Stimulated activated CD8-positive, alpha-beta memory T cell treated with anti-CD3 and anti-CD28 coated beads, Interleukin-4, amount 100 ng/mL, for 4 hours (primary cell): Measurements from ENCODE around the gene AGAP1.

Source experiments
- DNase-seq, 2 donors: peaks; one replicate each; pipeline ENCODE4 v3.0.0-alpha.2; 2020; ENCODE audit warnings: low read depth in 2 of 2, low spot score in 1 of 2

Gene AGAP1

GRCh38 chr2:235630718-235631296, 137.0 kb downstream of the AGAP1 start:
- DNase-seq, result no peak

GRCh38 chr2:235634435-235635158, 140.8 kb downstream of the AGAP1 start:
- no peak for DNase-seq

GRCh38 chr2:235636546-235636945, 142.7 kb downstream of the AGAP1 start:
- no peak for DNase-seq

- DNase-seq, result no peak
Observed at GRCh38 chr2:235637896-235638295, 144.1 kb downstream of the AGAP1 start.

- no peak for DNase-seq
Observed at GRCh38 chr2:235638541-235639427, 144.9 kb downstream of the AGAP1 start.

GRCh38 chr2:235639428-235639773, 145.6 kb downstream of the AGAP1 start:
- no peak for DNase-seq

- no peak for DNase-seq
Observed at GRCh38 chr2:235639885-235640284, 146.0 kb downstream of the AGAP1 start.

- DNase-seq, result no peak
Observed at GRCh38 chr2:235640377-235640776, 146.5 kb downstream of the AGAP1 start.

- DNase-seq, result no peak
Observed at GRCh38 chr2:235640926-235641723, 147.3 kb downstream of the AGAP1 start.

- DNase-seq, result no peak
Observed at GRCh38 chr2:235641956-235642355, 148.1 kb downstream of the AGAP1 start.

GRCh38 chr2:235642446-235643098, 148.7 kb downstream of the AGAP1 start:
- DNase-seq, result no peak

GRCh38 chr2:235643680-235644511, 150.1 kb downstream of the AGAP1 start:
- DNase-seq, result no peak

GRCh38 chr2:235647264-235647663, 153.4 kb downstream of the AGAP1 start:
- DNase-seq, result no peak

GRCh38 chr2:235647877-235648276, 154.0 kb downstream of the AGAP1 start:
- DNase-seq, result no peak

GRCh38 chr2:235649418-235649817, 155.6 kb downstream of the AGAP1 start:
- DNase-seq, result no peak

GRCh38 chr2:235651643-235652042, 157.8 kb downstream of the AGAP1 start:
- no peak for DNase-seq

- DNase-seq, result no peak
Observed at GRCh38 chr2:235654103-235654813, 160.4 kb downstream of the AGAP1 start.

GRCh38 chr2:235658351-235659174, 164.7 kb downstream of the AGAP1 start:
- DNase-seq, result no peak
